ENCODE results near the gene JSRP1.

JSRP1 gene

DNA sequence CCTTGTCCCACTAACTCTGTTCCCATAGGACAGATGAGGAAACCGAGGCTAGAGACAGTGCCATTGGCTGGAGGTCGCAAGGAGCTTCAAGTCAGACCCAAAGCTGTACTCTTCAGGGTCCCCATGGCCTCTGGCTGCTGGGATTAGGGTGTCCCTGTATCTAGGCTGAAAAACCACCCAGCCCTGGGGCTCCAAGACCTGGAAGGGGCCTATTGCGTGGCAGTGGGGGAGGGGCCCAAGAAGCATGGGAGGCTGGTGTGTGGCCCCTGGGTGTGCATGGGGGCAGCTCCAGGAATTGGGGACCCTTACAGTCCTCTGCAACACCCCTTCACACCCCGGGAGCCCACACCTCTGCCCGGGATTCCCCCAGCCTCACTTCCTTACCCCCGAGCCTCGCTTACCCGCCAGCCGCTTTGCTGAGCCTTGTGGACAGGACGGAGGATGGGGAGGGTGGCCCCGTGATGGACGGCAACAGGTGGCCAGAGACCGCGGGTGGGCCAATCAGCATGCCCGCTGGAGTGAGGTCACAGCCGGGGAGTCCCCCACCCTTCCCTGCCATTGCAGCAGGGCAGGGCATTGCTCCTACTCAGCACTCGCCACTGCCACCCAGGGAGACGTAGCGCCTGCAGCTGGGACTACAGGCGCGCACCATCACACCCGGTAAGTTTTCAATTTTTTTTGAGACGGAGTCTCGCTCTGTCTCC lies at the start of gene JSRP1:
TSS of gene JSRP1 (minus strand) at position 436 of the 704 bp plus-strand sequence. CDS start 1,103 bp downstream, outside the sequence.
- DNase-seq, result no peak
- in situ Hi-C loops (cut with MboI; ENCODE audit: low pct_unique_long_range_greater_than_20kb, low sequenced_read_pairs), result no loop called here

GRCh38 chr19:2305452-2306280 lies 49.4 kb upstream of the JSRP1 start:
- in situ Hi-C loops (cut with MboI; ENCODE audit: low pct_unique_long_range_greater_than_20kb, low sequenced_read_pairs), result no loop called here
- DNase-seq, result no peak

- no peak for DNase-seq
- in situ Hi-C loops (cut with MboI; ENCODE audit: low pct_unique_long_range_greater_than_20kb, low sequenced_read_pairs), result no loop called here
Measured at GRCh38 chr19:2303211-2303798, 47.1 kb upstream of the JSRP1 start.

GRCh38 chr19:2302319-2303210 lies 46.3 kb upstream of the JSRP1 start:
- in situ Hi-C loops (cut with MboI; ENCODE audit: low pct_unique_long_range_greater_than_20kb, low sequenced_read_pairs), result no loop called here
- no peak for DNase-seq

GRCh38 chr19:2300533-2300932 lies 44.3 kb upstream of the JSRP1 start:
- no peak for DNase-seq
- in situ Hi-C loops (cut with MboI; ENCODE audit: low pct_unique_long_range_greater_than_20kb, low sequenced_read_pairs), result no loop called here

GRCh38 chr19:2296141-2296540 lies 39.9 kb upstream of the JSRP1 start:
- DNase-seq, result no peak
- in situ Hi-C loops (cut with MboI; ENCODE audit: low pct_unique_long_range_greater_than_20kb, low sequenced_read_pairs), result no loop called here

GRCh38 chr19:2294687-2295335 lies 38.6 kb upstream of the JSRP1 start:
- DNase-seq, result no peak
- in situ Hi-C loops (cut with MboI; ENCODE audit: low pct_unique_long_range_greater_than_20kb, low sequenced_read_pairs), result no loop called here

GRCh38 chr19:2291185-2291751 lies 35.1 kb upstream of the JSRP1 start:
- in situ Hi-C loops (cut with MboI; ENCODE audit: low pct_unique_long_range_greater_than_20kb, low sequenced_read_pairs), result no loop called here
- no peak for DNase-seq

GRCh38 chr19:2290441-2291184 lies 34.4 kb upstream of the JSRP1 start:
- DNase-seq, result peak; percentile 43
- in situ Hi-C loops (cut with MboI; ENCODE audit: low pct_unique_long_range_greater_than_20kb, low sequenced_read_pairs), result no loop called here

- in situ Hi-C loops (cut with MboI; ENCODE audit: low pct_unique_long_range_greater_than_20kb, low sequenced_read_pairs), result no loop called here
- peak; percentile 98 for DNase-seq
Measured at GRCh38 chr19:2289714-2290435, 33.7 kb upstream of the JSRP1 start.

GRCh38 chr19:2288818-2289713 lies 32.8 kb upstream of the JSRP1 start:
- in situ Hi-C loops (cut with MboI; ENCODE audit: low pct_unique_long_range_greater_than_20kb, low sequenced_read_pairs), result no loop called here
- peak; percentile 56 for DNase-seq

DNA sequence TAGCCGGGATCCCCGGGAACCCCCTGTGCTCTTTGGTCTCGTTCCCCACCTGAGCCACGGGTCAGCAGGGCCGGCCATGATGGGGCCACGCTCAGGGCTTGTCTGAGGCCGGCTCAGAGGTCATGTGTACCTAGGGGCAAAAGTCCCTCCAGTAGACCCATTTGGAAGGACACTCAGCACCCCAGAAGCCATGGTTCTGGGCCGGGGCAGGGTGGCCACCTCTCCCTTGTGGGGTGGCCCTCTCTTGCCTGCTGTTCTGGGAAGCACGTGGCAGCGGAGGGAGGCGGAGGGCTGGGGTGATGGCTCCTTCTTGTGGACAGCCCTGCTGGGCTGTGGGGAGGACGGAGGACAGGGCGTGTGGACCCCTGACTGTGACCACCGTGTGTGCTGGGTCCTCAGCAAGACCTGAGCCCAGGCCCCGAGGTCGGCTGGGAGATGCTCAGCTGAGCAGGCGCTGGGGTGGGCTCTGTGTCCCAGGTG lies 32.2 kb upstream of the JSRP1 start:
- DNase-seq, result no peak
- in situ Hi-C loops (cut with MboI; ENCODE audit: low pct_unique_long_range_greater_than_20kb, low sequenced_read_pairs), result no loop called here

DNA sequence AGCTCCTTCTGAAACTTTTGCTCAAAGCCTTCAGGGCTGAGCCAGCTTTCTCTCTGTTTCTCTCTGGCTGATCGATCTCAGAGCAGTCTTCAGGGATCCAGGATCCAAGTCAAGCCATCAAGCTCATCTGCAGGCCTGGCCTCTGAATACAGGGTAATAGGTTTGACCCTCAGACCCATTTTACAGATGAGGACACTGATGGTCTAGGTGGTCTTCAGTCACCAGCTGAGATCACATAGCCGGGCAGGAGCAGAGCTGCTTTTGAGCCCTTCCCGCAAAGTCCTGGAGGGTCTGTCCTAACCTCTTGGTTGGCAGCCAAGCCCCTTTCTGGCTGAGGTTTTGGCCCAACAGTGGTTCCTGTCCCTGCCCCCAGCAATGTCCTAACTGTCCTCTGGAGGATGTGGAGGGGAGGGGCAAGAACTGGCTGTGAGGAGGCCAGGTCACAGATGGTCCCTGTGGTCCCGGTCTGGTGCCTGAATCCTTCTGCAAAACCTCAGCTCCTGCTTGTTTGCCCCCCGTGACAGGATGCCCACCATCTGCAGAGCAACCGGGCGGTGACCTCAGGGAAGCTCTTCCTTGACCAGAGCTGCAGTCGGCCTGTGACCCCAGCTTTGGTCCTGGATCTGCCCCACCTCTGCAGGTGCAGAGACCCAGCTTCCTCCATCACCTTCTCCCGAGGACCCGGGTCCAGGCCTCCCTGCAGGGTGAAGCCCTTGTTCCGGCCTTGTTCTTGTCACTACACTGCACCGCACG lies 31.5 kb upstream of the JSRP1 start:
- in situ Hi-C loops (cut with MboI; ENCODE audit: low pct_unique_long_range_greater_than_20kb, low sequenced_read_pairs), result no loop called here
- peak; percentile 23 for DNase-seq

GRCh38 chr19:2286402-2287140 lies 30.4 kb upstream of the JSRP1 start:
- in situ Hi-C loops (cut with MboI; ENCODE audit: low pct_unique_long_range_greater_than_20kb, low sequenced_read_pairs), result no loop called here
- DNase-seq, result no peak

Measured in KBM-7 (cell line).